A549 (cell line): ENCODE data around the gene EMC8. TPM values are rescaled to one million over a fixed set of nuclear protein-coding genes. Genes with fewer than 3 reads are reported as not detected.

Source experiments
- ATAC-seq, 2 experiments: fragments of 200-7000 bp in 1 of 2; fragments of >200 bp in 1 of 2; cut with Nextera tagmentation in 1 of 2; cut with Tn5 transposase in 1 of 2; 3 replicates each; pipeline versions ENCODE4 v1.8.0 to v1.9.1; 2018 to 2020; ENCODE audit warnings: mild to moderate bottlenecking in 1 of 2, moderate library complexity in 1 of 2
- CTCF ChIA-PET: fragments of 300-600 bp; sonication (Branson Sonifier 250); formaldehyde crosslinking; extraction: SDS; loops from one replicate; lab custom pipeline; 2021; ENCODE audit warnings: antibody characterized with exemption, inconsistent platforms; lab: Yijun Ruan, JAX
- POLR2A ChIA-PET: fragments of 350-600 bp; formaldehyde crosslinking; extraction: SDS; loops from one replicate; lab custom pipeline; 2021; ENCODE audit warnings: antibody characterized with exemption, inconsistent platforms; lab: Yijun Ruan, JAX
- DNase-seq, 2 experiments: peaks; one replicate each; pipeline versions ENCODE4 v3.0.0 to v3.0.0-alpha.2; 2011 to 2016; ENCODE audit warnings: low read depth in 1 of 2, low spot score in 1 of 2
- FAIRE-seq: peaks from 2 replicates; lab custom pipeline; 2011; peaks lifted over from hg19 to GRCh38; lab: Jason Lieb, UNC
- H3K27ac ChIP-seq, 2 experiments: fragments of >200 bp; sonication (Bioruptor Twin); formaldehyde crosslinking; 3 replicates each; pipeline ENCODE4 v1.5.1; 2016 to 2017
- H3K4me1 ChIP-seq: fragments of >200 bp; sonication (Bioruptor Twin); formaldehyde crosslinking; 3 replicates; pipeline ENCODE4 v1.6.1; 2016
- H3K4me2 ChIP-seq: fragments of >200 bp; sonication (Bioruptor Twin); formaldehyde crosslinking; 3 replicates; pipeline ENCODE4 v1.6.1; 2016
- H3K4me3 ChIP-seq: fragments of >200 bp; sonication (Bioruptor Twin); formaldehyde crosslinking; 3 replicates; pipeline ENCODE4 v1.5.1; 2016
- H3K9me3 ChIP-seq: fragments of >200 bp; sonication (Bioruptor Twin); formaldehyde crosslinking; 3 replicates; pipeline ENCODE4 v1.6.1; 2016
- BCL3 ChIP-seq: fragments of >200 bp; sonication (Bioruptor Twin); formaldehyde crosslinking; IDR thresholded peaks from 3 replicates; pipeline ENCODE4 v1.6.1; 2016
- BHLHE40 ChIP-seq: IDR thresholded peaks from 2 replicates; pipeline ENCODE4 v1.6.1; 2012; ENCODE audit warnings: low read depth, low read length, inconsistent platforms
- CBX2 ChIP-seq: fragments of 200-600 bp; sonication (generic); IDR thresholded peaks from 2 replicates; pipeline ENCODE4 v1.6.1; 2016; ENCODE audit warnings: low read depth, mild to moderate bottlenecking, borderline replicate concordance
- CHD4 ChIP-seq: fragments of 200-600 bp; sonication (generic); IDR thresholded peaks from 2 replicates; pipeline ENCODE4 v1.6.1; 2016; ENCODE audit warnings: antibody characterized with exemption, mild to moderate bottlenecking, borderline replicate concordance
- CTCF ChIP-seq: fragments of >200 bp; sonication (Bioruptor Twin); formaldehyde crosslinking; IDR thresholded peaks from 3 replicates; pipeline ENCODE4 v1.5.1; 2016
- EHMT2 ChIP-seq: fragments of 200-600 bp; sonication (generic); IDR thresholded peaks from 2 replicates; pipeline ENCODE4 v1.6.1; 2016; ENCODE audit warnings: antibody characterized with exemption, low read depth, mild to moderate bottlenecking, moderate library complexity
- ELK1 ChIP-seq: fragments of 150-350 bp; IDR thresholded peaks from 2 replicates; pipeline ENCODE4 v1.6.1; 2014; ENCODE audit warnings: low read depth, mild to moderate bottlenecking, low read length
- EP300 ChIP-seq, 2 experiments: fragments of >200 bp; sonication (Bioruptor Twin); formaldehyde crosslinking; IDR thresholded peaks; 2 replicates in 1 of 2; 3 replicates in 1 of 2; pipeline ENCODE4 v1.6.1; 2016 to 2017
- ESRRA ChIP-seq: fragments of 150-350 bp; IDR thresholded peaks from 2 replicates; pipeline ENCODE4 v1.6.1; 2014; ENCODE audit warnings: mild to moderate bottlenecking, low read length, borderline replicate concordance
- FOSB ChIP-seq: fragments of 250-450 bp; sonication (Bioruptor Pico); IDR thresholded peaks from 2 replicates; pipeline ENCODE4 v1.5.0; 2020; ENCODE audit warnings: mild to moderate bottlenecking, moderate library complexity
- FOSL2 ChIP-seq, 2 experiments: fragments of 450-650 bp in 1 of 2; fragments of >200 bp in 1 of 2; sonication (Bioruptor Twin) in 1 of 2; formaldehyde crosslinking; IDR thresholded peaks; 2 replicates each; pipeline versions ENCODE4 v1.5.0 to v1.6.1; 2016 to 2020; ENCODE audit warnings: mild to moderate bottlenecking in 1 of 2, moderate library complexity in 1 of 2
- FOXS1 ChIP-seq: fragments of 250-450 bp; sonication (Bioruptor Pico); IDR thresholded peaks from 2 replicates; pipeline ENCODE4 v1.5.0; 2020; ENCODE audit warnings: mild to moderate bottlenecking, moderate library complexity
- HES2 ChIP-seq: fragments of >200 bp; sonication (Bioruptor Twin); formaldehyde crosslinking; IDR thresholded peaks from 2 replicates; pipeline ENCODE4 v1.6.1; 2016
- HMGXB4 ChIP-seq: fragments of 250-450 bp; sonication (Bioruptor Pico); IDR thresholded peaks from 2 replicates; pipeline ENCODE4 v1.5.0; 2021; ENCODE audit warnings: mild to moderate bottlenecking, moderate library complexity, borderline replicate concordance
- HOXB5 ChIP-seq: fragments of 250-450 bp; sonication (Bioruptor Pico); IDR thresholded peaks from 2 replicates; pipeline ENCODE4 v1.5.0; 2020; ENCODE audit warnings: mild to moderate bottlenecking, moderate library complexity
- JUN ChIP-seq, 2 experiments: fragments of >200 bp; sonication (Bioruptor Twin); formaldehyde crosslinking; IDR thresholded peaks; 2 replicates in 1 of 2; 3 replicates in 1 of 2; pipeline ENCODE4 v1.6.1; 2016 to 2017
- JUNB ChIP-seq: fragments of >200 bp; sonication (Bioruptor Twin); formaldehyde crosslinking; IDR thresholded peaks from 2 replicates; pipeline ENCODE4 v1.6.1; 2016
- KDM1A ChIP-seq: fragments of 200-600 bp; sonication (generic); IDR thresholded peaks from 2 replicates; pipeline ENCODE4 v1.6.1; 2016; ENCODE audit warnings: low read depth, mild to moderate bottlenecking
- KDM5A ChIP-seq: fragments of 200-600 bp; sonication (generic); IDR thresholded peaks from 2 replicates; pipeline ENCODE4 v1.6.1; 2016; ENCODE audit warnings: antibody characterized with exemption, mild to moderate bottlenecking
- MAFK ChIP-seq: fragments of 450-650 bp; IDR thresholded peaks from 2 replicates; pipeline ENCODE4 v1.6.1; 2014; ENCODE audit not compliant: partially characterized antibody
- MAX ChIP-seq: IDR thresholded peaks from 2 replicates; pipeline ENCODE4 v1.6.1; 2012
- NFE2L2 ChIP-seq: fragments of 150-350 bp; conservative IDR thresholded peaks from 2 replicates; pipeline ENCODE4 v1.6.1; 2014; ENCODE audit warnings: low read length
- PHF8 ChIP-seq: fragments of 200-600 bp; sonication (generic); IDR thresholded peaks from 2 replicates; pipeline ENCODE4 v1.6.1; 2016; ENCODE audit warnings: low read depth, mild to moderate bottlenecking, antibody characterized with exemption, moderate library complexity, borderline replicate concordance
- POLR2A ChIP-seq: IDR thresholded peaks from 2 replicates; pipeline ENCODE4 v1.6.1; 2012; ENCODE audit warnings: mild to moderate bottlenecking, low read length
- POLR2AphosphoS2 ChIP-seq: conservative IDR thresholded peaks from 2 replicates; pipeline ENCODE4 v1.6.1; 2012; ENCODE audit warnings: low read length, improper control_type of control experiment, inconsistent platforms
- RAD21 ChIP-seq, 2 experiments: fragments of >200 bp in 1 of 2; sonication (Bioruptor Twin) in 1 of 2; formaldehyde crosslinking in 1 of 2; IDR thresholded peaks in 1 of 2; conservative IDR thresholded peaks in 1 of 2; 2 replicates in 1 of 2; 3 replicates in 1 of 2; pipeline ENCODE4 v1.6.1; 2012 to 2018; ENCODE audit warnings: inconsistent platforms in 1 of 2
- RARB ChIP-seq: fragments of 250-450 bp; sonication (Bioruptor Pico); IDR thresholded peaks from 2 replicates; pipeline ENCODE4 v1.8.0; 2021; ENCODE audit warnings: mild to moderate bottlenecking, moderate library complexity
- RFX5 ChIP-seq: fragments of 450-650 bp; IDR thresholded peaks from 2 replicates; pipeline ENCODE4 v1.7.1; 2014; ENCODE audit warnings: antibody characterized with exemption, mild to moderate bottlenecking, moderate library complexity
- RNF2 ChIP-seq: fragments of 200-600 bp; sonication (generic); IDR thresholded peaks from 2 replicates; pipeline ENCODE4 v1.6.1; 2016; ENCODE audit warnings: low read depth, mild to moderate bottlenecking, antibody characterized with exemption, moderate library complexity, borderline replicate concordance
- SMC3 ChIP-seq: fragments of >200 bp; sonication (Bioruptor Twin); formaldehyde crosslinking; IDR thresholded peaks from 3 replicates; pipeline ENCODE4 v1.6.1; 2018; ENCODE audit warnings: inconsistent platforms
- SREBF2 ChIP-seq: fragments of 450-650 bp; IDR thresholded peaks from 2 replicates; pipeline ENCODE4 v1.6.1; 2014; ENCODE audit warnings: mild to moderate bottlenecking, moderate library complexity
- TFCP2L1 ChIP-seq: fragments of 250-450 bp; sonication (Bioruptor Pico); IDR thresholded peaks from 2 replicates; pipeline ENCODE4 v1.5.0; 2021; ENCODE audit warnings: mild to moderate bottlenecking
- ZC3H11A ChIP-seq: fragments of 450-650 bp; IDR thresholded peaks from 2 replicates; pipeline ENCODE4 v1.6.1; 2014; ENCODE audit warnings: antibody characterized with exemption, mild to moderate bottlenecking
- ZSCAN20 ChIP-seq: fragments of 250-450 bp; sonication (Bioruptor Pico); IDR thresholded peaks from 2 replicates; pipeline ENCODE4 v1.8.0; 2022; ENCODE audit warnings: mild to moderate bottlenecking, moderate library complexity
- WGBS: methylation state at CpG from one replicate; pipeline ENCODE4 v1.1.6; 2017; ENCODE audit errors: missing lambda C conversion rate; 5-methylcytosine and 5-hydroxymethylcytosine counted together
- polyA minus RNA-seq: library from RNA; depleted of rRNA, polyadenylated mRNA; stranded (reverse); fragments of >200 nt; gene quantifications from 2 replicates; pipeline ENCODE4 v1.2.3, GENCODE V29; 2011; rRNA and poly(A)+ RNA removed
- polyA plus RNA-seq, 4 experiments: library from polyadenylated mRNA; depleted of rRNA in 3 of 4; stranded (reverse); fragments of >200 nt; fragmentation: RNase III in 1 of 4; extraction: RNeasy Plus Mini Kit Qiagen cat#74134 plus additional on column Dnase treatment in 1 of 4; gene quantifications; 2 replicates in 3 of 4; 3 replicates in 1 of 4; pipeline ENCODE4 v1.2.3, GENCODE V29; 2011 to 2017

EMC8 gene
- polyA plus RNA-seq (2011; rRNA removed), result 43.0 and 47.3 TPM in 2 replicates
- 83.5 and 95.6 TPM in 2 replicates for polyA plus RNA-seq (2012; cell fraction: cytosol; rRNA removed)
- polyA plus RNA-seq (2012; cell fraction: nucleus; rRNA removed), result 74.5 and 79.6 TPM in 2 replicates
- polyA plus RNA-seq (2017; fragmentation: RNase III; extraction: RNeasy Plus Mini Kit Qiagen cat#74134 plus additional on column Dnase treatment), result 53.0 to 59.0 TPM (median 53.2 TPM) in 3 replicates
- 58.0 and 75.9 TPM in 2 replicates for polyA minus RNA-seq

GRCh38 chr16:85799497-85800320 lies at the start of gene EMC8, which contains the start of gene COX4I1:
Gene EMC8, minus strand, starts transcription at chr16:85799544. Its CDS starts 249 bp downstream, at chr16:85799295.
Gene COX4I1, plus strand, starts transcription at chr16:85799695. Its CDS starts 1,511 bp downstream, at chr16:85801206.
- H3K4me2 ChIP-seq, result peak within 1 kb of the TSS; percentile 99
- peak within 1 kb of the TSS; percentile 100 for H3K4me3 ChIP-seq
- ChIA-PET POLR2A (no interaction called here), CTCF (interaction anchor here (0.6 to 2.4 kb wide), 2 partner anchors 21 to 1557 kb away, joined by 3 to 16 read pairs; no protein-coding TSS in a partner anchor)
- peak within 1 kb of the TSS; percentile 98 for H3K27ac ChIP-seq
- H3K4me1 ChIP-seq, result peaks cover 19% of the 10 kb centered on the region
- DNase-seq, result peak; percentile 89 to 95
- whole genome bisulfite sequencing, result 3% methylated on average over 48 of the region's 87 CpGs
- no peaks in the 10 kb centered on the region for H3K9me3 ChIP-seq
- peak; percentile 89 to 93 for ATAC-seq
- no peak for FAIRE-seq
- TF ChIP-seq SREBF2 (no peak), RARB (CRISPR knock-in tag) (no peak), BCL3 (peak; percentile 79; the same call in 2 of the 3 replicates), RFX5 (no peak), CHD4 (no peak), FOSB (CRISPR knock-in tag) (no peak), CBX2 (no peak), MAFK (no peak), CTCF (no peak), ELK1 (no peak), HES2 (no peak), RNF2 (no peak), EHMT2 (no peak), SMC3 (no peak), KDM1A (no peak), NFE2L2 (no peak), JUNB (no peak), HMGXB4 (CRISPR knock-in tag) (no peak), KDM5A (no peak), FOSL2 (IDR thresholded peaks at IDR 0.05) (no peak), FOSL2 (CRISPR knock-in tag; IDR thresholded peaks at IDR 0.05) (no peak), JUN (IDR thresholded peaks at IDR 0.05) (peak; percentile 64 to 92; a peak in 4 of 5 replicates), HOXB5 (CRISPR knock-in tag) (no peak), BHLHE40 (no peak), FOXS1 (CRISPR knock-in tag) (peak; percentile 59; the same call in 1 of the 2 replicates), EP300 (IDR thresholded peaks at IDR 0.05) (no peak), PHF8 (peak; percentile 89), POLR2A (peak; percentile 81), MAX (peak; percentile 80), TFCP2L1 (no peak), ZC3H11A (no peak), ESRRA (peak; percentile 39; the same call in 1 of the 2 replicates), ZSCAN20 (no peak), POLR2AphosphoS2 (no peak), RAD21 (conservative IDR thresholded peaks at IDR 0.05 in 1 of 2, IDR thresholded peaks at IDR 0.05 in 1 of 2) (no peak)
